H1 (cell line): ENCODE measurements around the gene FXYD7.

ENCODE experiments used
- BRCA1 ChIP-seq: IDR thresholded peaks from 2 replicates; pipeline ENCODE4 v1.6.1; 2012; ENCODE audit warnings: low read depth, low read length, improper control_type of control experiment
- CTCF ChIP-seq, 3 experiments: IDR thresholded peaks; 1 replicate in 2 of 3; 2 replicates in 1 of 3; pipeline versions ENCODE4 v1.5.1 to v1.6.1; 2011; ENCODE audit warnings: low read length in 3 of 3, mild to moderate bottlenecking in 3 of 3, inconsistent platforms in 2 of 3, low read depth in 1 of 3, moderate library complexity in 1 of 3; ENCODE audit not compliant: insufficient read depth in 1 of 3; ENCODE audit errors: control extremely low read depth in 1 of 3
- EP300 ChIP-seq, 2 experiments: IDR thresholded peaks; 1 replicate in 1 of 2; 2 replicates in 1 of 2; pipeline ENCODE4 v1.6.1; 2011 to 2012; ENCODE audit warnings: low read depth in 2 of 2, low read length in 2 of 2, mild to moderate bottlenecking in 2 of 2, borderline replicate concordance in 1 of 2, inconsistent platforms in 1 of 2, moderate library complexity in 1 of 2
- MAFK ChIP-seq: IDR thresholded peaks from 2 replicates; pipeline ENCODE4 v1.6.1; 2012; ENCODE audit warnings: low read depth, mild to moderate bottlenecking, improper control_type of control experiment, low read length
- MAX ChIP-seq: IDR thresholded peaks from 2 replicates; pipeline ENCODE4 v1.6.1; 2012; ENCODE audit warnings: inconsistent platforms
- RAD21 ChIP-seq, 2 experiments: IDR thresholded peaks in 1 of 2; conservative IDR thresholded peaks in 1 of 2; 2 replicates each; pipeline ENCODE4 v1.6.1; 2011; ENCODE audit warnings: low read depth in 2 of 2, low read length in 2 of 2, improper control_type of control experiment in 1 of 2, inconsistent platforms in 1 of 2, mild to moderate bottlenecking in 1 of 2, moderate library complexity in 1 of 2
- SIN3A ChIP-seq, 2 experiments: IDR thresholded peaks in 1 of 2; conservative IDR thresholded peaks in 1 of 2; 2 replicates each; pipeline ENCODE4 v1.6.1; 2011 to 2012; ENCODE audit warnings: low read length in 2 of 2, improper control_type of control experiment in 1 of 2, low read depth in 1 of 2, mild to moderate bottlenecking in 1 of 2
- SUZ12 ChIP-seq: fragments of 200-600 bp; sonication (generic); IDR thresholded peaks from 2 replicates; pipeline ENCODE4 v1.6.1; 2012; ENCODE audit warnings: mild to moderate bottlenecking, inconsistent platforms, low read length, moderate library complexity, mixed read lengths
- TCF12 ChIP-seq: IDR thresholded peaks from 2 replicates; pipeline ENCODE4 v1.6.1; 2011; ENCODE audit warnings: low read depth, mild to moderate bottlenecking, low read length

DNA sequence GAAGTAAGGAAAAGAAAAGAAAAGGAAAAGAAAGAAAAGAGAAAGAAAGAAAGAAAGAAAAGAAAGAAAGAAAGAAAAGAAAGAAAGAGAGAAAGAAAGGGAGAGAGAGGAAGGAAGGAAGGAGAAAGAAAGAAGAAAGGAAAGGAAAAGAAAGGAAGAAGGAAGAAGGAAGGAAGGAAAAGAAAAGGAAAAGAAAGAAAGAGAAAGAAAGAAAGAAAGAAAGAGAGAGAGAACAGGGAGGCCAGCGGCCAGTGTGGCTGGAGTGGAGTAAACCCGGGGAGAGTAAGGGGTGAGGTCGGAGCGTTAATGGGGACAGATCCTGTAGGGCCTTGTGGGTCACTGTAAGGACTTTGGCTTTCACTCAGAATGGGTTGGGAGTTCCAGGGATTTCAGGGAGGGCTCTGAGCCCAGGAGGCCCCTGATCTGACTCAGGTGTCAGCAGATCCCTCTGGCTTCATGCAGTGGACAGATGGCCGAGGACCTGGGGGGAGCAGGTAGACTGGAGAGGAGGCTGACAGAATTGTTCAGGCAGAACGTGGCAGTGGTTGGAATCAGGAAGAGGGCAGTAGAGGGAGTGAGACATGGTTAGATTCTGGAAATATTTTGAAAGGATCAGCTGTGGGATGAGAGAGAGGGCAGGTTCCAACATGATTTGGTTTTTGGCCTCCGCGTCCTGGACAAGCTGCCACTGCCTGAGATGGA, 47.2 kb upstream of the FXYD7 start:
- TF ChIP-seq MAX, result no peak
- no peak for TF ChIP-seq CTCF (IDR thresholded peaks at IDR 0.05; ENCODE audit: control extremely low read depth in 1 of 3, insufficient read depth in 1 of 3, low read depth in 1 of 3, low read length in 3 of 3)
- no peak for TF ChIP-seq TCF12
- TF ChIP-seq SIN3A (conservative IDR thresholded peaks at IDR 0.05 in 1 of 2, IDR thresholded peaks at IDR 0.05 in 1 of 2; ENCODE audit: low read depth in 1 of 2, low read length in 2 of 2), result no peak
- TF ChIP-seq SUZ12, result no peak
- TF ChIP-seq MAFK, result no peak
- no peak for TF ChIP-seq EP300 (IDR thresholded peaks at IDR 0.05; ENCODE audit: borderline replicate concordance in 1 of 2, low read depth in 2 of 2, low read length in 2 of 2)
- no peak for TF ChIP-seq RAD21 (IDR thresholded peaks at IDR 0.05 in 1 of 2, conservative IDR thresholded peaks at IDR 0.05 in 1 of 2; ENCODE audit: low read depth in 2 of 2, low read length in 2 of 2)
- no peak for TF ChIP-seq BRCA1
